NCI-H345 treated with DMSO at 0.1 percent for 48 hours (cell line): ENCODE data around the gene NT5DC1.
"Not testable (repeated sequence)": the region's sequence is repeated elsewhere in the genome, so short reads cannot be mapped to it uniquely, and the experiment has no call there.

Experiments
- DNase-seq: peaks from one replicate; lab custom pipeline; 2025; ENCODE audit not compliant: unreplicated experiment; lab: John Stamatoyannopoulos, UW

NT5DC1 gene

DNA sequence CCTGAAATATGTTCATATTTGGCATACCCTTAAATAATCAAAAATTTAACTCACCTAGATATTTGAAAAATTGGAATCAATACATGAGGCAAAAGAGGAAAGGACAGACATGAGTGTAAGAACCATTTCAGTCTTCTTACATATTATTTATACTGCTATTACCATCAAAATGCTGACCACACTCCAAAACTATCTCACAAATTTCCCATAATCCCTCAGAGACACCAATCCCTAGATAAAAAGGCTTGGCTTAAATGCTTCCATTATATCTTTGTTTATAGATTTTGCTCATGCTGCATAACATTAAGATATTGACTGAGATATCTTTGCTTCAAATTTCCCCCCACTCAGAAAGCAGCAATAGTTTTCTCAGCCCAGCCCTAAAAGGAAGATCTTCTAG lies 11.7 kb upstream of the NT5DC1 start:
- no peak for DNase-seq

DNA sequence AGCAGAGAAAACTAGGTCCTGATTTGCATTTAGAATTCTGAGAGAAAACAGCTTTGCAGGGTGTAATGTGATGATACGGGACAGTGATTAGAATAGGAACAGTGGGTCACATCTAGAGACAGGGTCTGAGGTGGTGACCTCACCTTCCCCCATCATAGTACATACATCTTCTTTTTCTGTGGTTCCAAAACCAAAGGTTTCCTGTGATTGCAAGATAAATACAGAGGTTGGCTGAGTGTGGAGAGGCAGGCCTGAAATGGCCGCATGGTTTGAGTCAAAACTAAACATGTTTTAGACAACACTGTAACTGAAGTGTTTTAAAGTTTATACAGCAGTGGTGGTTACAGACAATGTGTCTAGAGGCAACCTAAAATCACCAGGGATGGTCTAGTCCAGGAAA lies 10.4 kb upstream of the NT5DC1 start:
- DNase-seq: no peak

DNA sequence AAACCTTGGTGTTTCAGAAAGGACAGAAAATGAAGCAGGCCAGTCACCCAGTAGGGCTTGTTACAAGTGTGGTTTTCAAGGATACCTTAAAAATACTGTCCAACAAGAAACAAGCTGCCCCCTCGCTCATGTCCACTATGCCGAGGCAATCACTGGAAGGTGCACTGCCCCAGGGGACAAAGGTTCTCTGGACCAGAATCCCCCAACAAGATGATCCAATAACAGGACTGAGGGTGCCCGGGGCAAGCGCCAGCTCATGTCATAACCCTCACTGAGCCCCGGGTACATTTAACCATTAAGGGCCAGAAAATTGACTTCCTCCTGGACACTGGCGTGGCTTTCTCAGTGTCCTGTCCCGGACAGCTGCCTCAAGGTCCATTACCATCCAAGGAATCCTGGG lies 6.6 kb upstream of the NT5DC1 start:
- DNase-seq: no peak

DNA sequence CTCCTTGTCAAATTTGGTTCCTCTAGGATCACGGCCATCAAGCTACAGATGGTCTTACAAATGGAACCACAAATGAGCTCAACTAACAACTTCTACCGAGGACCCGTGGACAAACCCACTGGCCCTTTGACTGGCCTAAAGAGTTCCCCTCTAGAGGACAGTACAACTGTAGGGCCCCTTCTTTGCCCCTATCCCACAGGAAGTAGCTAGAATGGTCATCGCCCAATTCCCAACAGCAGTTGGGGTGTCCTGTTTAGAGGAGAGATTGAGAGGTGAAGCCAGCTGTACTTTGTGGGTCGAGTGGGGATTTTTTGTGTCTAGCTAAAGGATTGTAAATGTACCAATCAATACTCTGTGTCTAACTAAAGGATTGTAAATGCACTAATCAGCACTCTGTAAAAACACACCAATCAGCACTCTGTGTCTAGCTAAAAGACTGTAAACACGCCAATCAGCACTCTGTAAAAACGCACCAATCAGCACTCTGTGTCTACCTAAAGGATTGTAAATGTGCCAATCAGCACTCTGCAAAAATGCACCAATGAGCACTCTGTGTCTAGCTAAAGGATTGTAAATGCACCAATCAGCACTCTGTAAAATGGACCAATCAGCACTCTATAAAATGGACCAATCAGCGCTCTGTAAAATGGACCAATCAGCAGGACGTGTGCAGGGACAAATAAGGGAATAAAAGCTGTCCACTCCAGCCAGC lies 4.4 kb upstream of the NT5DC1 start:
- not testable (repeated sequence) for DNase-seq

DNA sequence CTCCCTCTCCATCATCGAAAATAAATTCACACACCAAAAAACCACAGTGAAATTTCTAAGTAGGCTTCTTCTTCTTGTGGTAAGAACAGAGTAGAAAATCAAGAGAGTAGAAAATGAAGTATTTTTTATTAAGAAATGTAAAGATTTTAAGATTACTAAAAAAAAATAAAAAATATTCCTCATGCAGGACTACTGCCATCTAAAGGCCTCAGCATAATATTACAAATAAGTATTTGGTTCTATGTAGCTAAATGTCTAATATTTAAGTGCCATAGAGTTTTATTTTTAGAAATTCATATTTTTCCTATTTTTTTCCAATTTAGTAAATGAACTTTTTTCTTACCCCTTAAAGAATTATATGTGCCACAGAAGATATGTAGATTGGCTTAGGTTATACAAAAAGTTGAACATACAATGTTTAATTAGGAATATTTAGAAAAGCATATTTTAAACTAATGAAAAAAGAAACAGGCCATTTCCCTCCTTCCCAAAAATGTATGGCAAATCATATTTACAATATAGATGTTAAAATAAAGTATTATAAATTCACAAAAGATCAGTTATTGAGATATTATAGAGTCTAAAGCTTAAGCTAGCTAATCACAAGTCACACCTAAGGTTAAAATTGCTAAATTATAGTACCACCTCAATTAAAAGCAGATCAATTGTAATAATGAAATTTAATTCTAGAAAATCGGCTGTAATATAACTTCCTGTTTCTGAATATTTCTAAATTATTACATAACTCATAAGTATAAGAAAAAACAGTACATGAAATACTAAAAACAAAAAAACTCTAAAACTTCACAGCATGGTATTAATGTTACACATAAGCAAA lies 3.5 kb upstream of the NT5DC1 start:
- no peak for DNase-seq

DNA sequence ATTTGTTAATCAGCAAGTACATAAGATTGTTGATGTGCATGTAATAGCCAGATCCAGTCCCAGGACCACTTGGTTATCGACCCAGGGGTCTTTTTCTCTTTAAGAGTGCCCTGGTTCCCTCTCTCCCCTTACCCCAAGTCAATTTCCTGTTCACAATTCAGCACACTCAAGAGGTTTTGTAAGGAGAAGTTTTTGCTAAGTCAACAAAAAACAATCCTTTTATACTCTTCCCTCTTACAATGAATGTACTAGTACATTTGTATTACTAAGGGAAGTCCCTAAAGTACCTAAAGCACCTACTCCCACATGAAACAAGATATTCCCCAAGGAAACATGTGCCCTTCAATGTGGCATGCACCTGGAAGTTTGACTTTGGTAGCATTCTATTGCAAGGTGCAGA lies 1.6 kb upstream of the NT5DC1 start:
- no peak for DNase-seq

DNA sequence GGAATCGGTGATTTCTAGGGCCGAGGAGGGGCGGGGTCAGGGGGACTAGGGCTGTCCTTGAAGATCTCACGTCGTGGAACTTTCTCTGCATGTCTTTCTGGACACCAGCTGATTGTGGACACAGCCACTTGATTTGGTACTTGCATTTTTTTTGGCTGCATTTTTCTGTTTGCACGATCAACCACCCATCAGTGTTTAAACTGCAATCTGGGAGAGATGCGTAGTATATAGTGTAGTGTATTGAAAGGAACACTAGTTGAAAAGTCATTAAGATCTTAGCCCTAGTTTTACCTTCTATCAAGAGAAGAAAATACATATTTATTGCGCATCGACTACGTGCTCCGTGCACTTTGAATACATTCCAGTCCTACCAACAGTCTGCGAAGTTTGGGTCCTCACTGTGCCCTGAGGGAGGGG lies 657 bp downstream of the NT5DC1 start:
- no peak for DNase-seq

DNA sequence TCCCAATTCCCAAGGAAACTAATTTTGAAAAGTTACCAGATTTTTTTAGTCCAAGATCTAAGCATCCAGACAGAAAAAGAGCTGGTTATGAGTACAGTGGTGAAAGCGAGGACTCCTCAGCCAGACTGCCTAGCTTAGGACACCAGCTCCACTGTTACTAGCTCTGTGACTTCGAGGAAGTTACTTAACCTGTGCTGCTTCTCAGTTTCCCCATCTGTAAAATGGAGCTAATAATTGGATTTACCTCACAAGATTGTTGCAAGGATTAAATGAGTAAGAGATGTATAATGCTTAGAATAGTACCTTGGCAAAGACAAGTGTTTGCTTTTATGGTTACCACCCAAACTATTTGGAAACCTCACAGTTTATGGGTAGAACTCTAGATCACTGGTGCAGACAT lies 1.1 kb downstream of the NT5DC1 start:
- DNase-seq: no peak

DNA sequence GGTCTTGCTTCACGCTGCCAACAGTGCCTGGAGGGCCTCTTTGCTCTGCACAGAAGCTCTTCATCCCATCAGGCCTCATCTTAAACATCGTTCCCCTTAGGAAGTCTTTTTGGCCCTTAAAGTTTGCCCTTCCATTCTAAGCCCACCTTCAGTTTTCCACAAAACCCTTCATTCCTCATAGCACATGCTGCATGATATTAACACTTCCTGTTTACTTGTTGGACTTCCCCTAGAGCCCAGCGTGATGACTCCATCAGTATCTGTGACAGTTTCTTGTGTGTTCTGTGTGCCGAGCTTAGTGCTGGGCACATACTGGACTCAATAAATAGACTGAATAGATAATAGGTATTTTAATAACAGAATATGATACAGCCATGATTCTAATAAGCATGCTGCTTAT lies 2.2 kb downstream of the NT5DC1 start:
- no peak for DNase-seq

DNA sequence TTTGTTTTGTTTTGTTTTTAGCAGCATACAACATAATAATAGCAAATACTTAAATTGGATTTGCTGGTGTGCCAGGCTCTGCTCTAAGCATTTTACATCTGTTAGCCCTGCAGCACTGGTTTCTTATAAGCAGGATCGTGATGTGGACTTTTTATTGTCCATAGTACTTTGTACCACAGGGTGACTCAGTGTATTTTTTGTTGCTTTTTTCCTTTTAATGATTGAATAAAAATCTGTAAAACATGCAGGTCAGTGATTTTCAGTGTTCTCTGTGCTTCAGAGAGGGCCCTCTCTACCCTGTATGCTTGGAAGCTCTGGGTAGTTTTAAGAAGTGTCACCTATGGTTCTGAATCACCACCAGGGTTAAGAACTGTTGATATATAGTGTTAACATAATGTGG lies 4.0 kb downstream of the NT5DC1 start:
- DNase-seq: no peak

DNA sequence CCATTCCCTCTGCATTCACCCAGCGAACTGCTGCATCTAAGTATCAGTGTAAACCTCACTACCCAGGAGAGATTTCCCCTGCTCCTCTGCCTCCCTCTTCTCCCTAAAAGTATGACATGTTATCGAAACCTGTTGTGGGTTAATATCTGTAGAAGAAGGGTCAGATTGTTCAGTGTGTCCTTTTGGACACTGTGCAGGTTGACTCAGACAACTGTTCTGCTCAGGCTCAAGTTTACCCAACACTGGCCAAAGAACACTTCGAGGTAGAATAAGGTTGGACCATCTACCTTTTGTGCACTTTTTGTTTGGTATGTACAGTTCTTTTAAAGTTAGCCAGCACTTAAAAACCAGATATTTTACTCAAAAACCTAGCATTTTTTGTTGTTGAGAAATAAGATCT lies 4.6 kb downstream of the NT5DC1 start:
- no peak for DNase-seq

DNA sequence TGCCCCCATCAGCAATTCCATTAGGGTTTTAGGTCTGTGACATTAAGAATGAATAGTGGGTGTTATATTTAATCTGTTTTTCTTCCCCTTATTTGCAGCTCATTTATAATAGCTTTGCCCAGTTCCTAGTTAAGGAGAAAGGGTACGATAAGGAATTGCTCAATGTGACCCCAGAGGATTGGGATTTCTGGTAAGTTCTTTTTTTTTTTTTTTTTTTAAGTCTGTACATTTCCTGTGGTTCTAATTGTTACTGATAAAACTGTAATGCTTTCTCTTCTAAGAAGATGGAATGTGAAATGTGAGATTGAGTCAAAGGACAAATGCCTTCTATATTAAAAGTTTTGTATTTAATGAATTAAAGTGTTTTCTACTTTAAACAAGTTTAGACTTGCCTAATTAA lies 5.5 kb downstream of the NT5DC1 start:
- DNase-seq: no peak

DNA sequence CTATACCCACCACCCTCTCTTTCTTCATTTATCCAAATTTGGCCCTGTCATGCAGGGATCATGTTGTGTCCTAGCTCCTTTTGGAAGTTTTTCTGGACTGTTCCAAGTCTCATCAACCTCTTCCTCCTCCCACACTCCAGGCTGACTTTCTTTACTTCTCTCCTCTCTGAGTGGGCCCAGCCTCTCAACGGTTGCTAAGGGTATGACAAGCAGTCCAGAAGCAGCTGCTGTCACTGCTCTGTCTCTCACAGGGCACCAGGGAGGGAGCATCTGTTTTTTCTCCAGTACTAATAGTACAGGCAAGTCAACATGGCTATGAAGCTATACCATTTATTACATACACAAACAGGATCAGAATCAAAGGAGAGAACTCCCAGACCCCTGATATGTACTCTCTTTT lies 8.2 kb downstream of the NT5DC1 start:
- DNase-seq: no peak

DNA sequence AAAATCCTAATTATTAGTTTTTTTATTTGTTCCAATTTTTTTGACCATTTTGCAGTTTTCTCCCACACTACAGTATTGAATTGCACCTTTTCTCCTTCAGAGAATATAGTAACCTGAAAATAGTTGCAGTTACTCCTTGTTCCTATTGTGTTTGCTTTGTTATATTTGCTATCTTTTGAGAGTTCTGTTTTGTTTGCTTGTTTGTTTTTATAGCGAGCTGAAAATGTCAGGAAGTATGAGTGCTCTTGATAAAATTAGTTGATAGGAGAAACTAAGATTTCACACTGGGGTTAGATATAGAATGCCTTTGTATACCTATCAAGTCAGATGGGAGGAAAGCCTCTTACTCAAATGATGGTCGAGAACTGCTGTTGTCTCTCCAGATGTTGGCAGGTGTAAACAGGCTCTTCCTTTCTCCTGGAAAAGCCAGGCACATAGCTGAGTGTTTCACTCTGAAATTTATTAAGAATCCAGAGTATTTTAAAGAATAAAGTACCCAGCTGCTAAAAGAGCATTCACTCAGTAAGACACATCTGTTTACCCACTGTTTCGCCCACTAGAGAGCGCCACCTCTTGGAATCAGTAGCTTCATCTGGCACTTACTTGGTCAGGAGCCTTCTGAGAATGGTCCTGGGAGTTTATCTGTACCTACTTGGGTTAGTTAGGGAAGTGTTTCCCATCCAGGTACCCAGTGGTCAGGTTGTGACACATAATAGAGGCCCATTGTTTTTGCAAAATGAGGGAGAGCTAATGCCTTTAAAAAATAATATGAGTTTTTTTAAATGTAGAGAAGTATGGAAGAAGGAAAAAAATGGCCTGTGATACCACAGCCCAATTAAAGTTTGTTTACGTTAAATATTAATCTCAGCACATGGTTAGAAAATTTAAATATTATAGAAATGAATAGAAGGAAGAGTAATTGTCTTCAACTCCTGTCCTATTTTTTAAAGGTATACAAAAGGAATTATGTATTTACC lies 11.2 kb downstream of the NT5DC1 start:
- DNase-seq: no peak

DNA sequence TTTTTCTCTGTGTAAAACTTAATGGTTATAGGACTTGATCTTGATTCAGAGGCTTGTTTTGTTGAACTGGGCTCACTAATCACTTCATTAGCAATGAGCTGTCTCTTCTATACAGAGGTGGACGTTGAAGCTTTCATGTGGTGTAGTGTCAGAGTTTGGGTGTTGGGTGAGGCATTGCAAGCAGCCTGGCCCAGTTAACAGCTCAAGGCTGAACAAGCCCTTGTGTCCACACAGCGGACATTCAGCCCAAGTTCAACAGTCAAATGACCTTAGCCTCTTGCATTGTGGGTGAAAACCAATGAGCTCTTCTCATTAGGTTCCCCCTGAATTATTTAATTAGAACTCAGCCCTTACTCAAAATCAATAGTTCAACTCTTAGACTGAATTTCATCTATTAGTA lies 12.7 kb downstream of the NT5DC1 start:
- no peak for DNase-seq

DNA sequence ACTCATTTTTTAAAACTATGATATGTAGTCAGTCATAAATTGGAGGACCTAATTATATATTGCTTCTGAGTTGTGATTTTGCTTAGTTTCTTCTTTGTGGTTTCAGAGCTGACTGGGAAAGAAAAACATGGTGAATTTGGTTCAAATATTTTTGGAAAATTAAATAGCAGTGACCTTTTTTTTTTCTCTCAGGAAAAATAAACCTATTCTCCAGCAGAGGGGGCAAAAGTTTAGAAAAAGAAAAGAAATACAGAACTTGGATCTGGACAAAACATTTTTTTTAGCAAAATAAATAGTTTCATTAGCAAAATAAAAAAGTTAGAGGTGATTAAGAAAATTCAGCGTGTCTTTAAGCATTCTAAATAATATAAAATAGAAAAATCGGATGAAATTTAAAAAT lies 15.1 kb downstream of the NT5DC1 start:
- no peak for DNase-seq

DNA sequence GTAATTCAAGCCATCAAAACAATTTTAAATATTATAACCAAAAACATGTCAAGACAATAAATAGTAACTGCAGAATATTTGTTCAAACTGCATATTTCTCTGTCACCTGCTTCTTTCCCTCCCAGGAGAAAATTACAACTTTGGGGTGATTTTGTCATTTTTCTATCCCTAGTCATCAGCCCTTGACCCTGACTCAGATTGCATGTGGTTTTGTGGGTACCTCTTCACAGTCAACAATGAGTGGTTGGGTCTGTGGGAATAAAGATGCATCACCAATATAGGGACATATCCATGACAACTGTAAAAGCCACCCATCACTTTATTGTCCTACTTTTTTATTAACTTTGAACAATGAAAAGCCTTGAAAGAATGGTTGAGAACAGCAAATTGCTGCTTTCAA lies 18.0 kb downstream of the NT5DC1 start:
- DNase-seq: no peak

DNA sequence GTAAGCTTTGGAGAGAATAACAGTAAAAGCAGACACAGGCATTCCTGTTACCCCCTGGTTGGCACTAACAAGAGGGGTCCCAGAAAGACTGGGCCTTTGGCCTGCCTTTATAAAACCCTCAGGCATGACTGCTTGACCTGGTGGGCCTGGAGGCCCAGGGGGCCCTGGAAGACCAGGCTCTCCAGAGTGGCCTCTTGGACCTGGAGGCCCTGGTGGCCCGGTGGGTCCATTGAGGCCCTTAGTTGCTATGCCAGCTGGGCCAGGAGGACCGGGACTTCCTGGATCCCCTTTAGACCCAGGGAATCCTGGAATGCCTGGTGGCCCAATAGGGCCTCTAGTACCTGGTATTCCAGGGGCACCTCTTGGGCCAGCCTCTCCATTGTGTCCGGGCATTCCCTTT lies 19.8 kb downstream of the NT5DC1 start:
- no peak for DNase-seq

DNA sequence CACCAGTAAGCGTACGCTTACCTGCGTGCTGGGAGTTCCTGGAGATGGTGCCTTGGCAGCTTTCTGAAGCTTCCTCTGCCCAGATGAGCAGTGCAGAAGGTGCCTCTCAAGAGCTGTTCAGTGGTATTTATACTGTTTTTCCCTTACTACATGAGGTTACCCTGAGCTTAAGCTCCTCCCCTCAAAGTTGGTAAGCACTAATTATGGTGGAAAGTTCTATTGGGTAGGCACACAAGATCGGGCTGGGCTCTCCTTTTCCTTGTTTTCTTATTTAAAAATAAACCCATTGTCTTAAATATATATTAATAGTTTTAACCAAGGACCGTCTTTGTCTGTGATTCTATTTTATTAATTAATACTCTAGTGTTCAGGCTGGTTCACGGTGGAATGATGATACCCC lies 25.4 kb downstream of the NT5DC1 start, which contains the start of gene COL10A1:
Gene COL10A1, minus strand, starts transcription at position 101 of the 400 bp plus-strand sequence. CDS start 640 bp downstream, outside the sequence.
- DNase-seq: no peak

DNA sequence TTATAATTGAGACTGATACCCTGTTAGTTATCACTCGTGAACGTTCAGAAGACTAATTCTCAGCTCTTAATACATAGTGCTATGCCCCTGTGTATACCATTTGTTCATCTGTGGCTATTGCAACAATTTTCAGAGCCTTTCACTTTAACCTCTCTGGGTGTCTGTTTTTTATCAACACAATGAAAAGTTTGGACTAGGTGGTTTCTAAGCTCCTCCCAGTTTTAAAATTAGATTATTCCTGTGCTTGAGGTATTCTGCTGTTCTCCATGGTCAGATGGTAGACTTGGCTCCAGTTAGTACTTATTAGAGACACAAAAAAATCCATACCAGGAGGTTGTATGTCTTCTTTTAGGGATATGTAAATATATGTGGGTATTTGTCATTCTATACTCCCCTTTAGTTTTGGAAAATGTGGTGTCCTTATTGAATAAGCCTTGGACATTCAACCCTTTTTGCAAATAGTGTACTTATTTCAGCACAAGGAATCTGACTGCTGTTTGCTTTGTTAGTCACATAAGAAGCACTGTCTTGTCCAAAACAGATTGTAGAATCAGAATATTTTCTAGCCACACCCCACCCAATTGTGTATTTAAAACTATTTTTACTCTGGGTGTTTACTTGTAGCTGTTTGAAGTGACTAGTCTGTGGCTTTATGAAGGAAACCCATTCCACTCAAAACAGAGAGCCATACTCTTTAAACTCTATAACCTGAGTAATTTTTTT lies 27.3 kb downstream of the NT5DC1 start:
- no peak for DNase-seq

DNA sequence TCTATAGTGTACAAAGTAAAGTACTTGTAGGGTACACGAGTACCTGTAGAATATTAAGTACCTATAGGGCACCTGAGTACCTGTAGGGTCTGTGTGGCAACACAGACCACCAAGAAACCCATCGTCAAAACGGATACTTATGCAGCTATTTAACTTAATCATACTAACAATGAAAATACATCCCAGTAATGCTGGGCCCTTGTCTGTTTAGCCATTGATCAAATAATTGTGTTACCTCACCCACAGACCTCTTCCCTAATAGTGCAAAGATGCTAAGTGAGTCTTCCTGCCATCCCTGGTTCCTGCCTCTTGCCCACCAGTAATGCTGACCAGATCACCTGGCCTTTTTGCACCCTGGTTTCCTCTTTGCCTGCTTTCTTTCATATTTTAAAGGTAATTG lies 32.8 kb downstream of the NT5DC1 start:
- DNase-seq: no peak
